ENCODE measurements around the gene SCT.

SCT gene

DNA sequence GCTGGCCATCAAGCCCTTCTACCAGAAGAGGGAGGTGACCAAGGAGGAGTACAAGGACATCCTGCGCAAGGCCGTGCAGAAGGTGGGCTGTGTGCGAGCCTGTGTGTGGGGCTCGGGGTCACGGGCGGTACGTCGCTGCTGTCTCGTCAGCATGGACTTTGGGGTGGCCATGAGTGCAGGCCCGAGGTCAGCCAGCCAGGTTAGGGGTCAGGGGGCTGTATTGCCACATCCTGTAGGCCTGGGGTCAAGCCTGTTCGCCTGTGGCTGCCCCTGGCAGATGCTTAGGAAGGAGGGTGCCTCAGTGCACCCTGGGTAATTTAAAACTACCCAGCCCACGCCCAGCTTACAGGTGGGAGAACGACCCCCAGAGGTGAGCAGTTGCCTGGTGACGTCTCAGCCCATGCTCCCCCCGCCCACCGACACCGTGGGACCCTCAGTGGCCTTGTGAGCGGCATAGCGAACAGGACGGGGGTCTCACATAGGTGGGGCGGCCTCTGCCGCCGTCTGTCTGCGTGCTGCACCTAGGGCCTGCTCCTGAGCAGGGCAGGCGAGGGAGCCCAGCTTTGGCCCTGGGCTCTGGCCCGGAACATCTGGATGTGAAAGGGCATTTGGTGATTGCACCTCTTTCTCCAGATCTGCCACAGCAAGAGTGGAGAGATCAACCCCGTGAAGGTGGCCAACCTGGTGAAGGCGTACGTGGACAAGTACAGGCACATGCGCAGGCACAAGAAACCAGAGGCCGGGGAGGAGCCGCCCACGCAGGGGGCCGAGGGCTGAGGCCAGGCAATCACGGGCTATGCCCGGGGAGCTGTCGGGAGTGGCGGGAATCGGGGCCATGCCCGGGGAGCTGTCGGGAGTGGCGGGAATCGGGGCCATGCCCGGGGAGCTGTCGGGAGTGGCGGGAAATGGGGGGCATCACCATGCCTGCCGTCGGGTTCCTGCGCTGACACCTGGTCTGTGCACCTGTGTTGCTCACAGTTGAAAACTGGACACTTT, 15.7 kb downstream of the SCT start:
- no peak for DNase-seq (ENCODE audit: low read depth in 3 of 3)

DNA sequence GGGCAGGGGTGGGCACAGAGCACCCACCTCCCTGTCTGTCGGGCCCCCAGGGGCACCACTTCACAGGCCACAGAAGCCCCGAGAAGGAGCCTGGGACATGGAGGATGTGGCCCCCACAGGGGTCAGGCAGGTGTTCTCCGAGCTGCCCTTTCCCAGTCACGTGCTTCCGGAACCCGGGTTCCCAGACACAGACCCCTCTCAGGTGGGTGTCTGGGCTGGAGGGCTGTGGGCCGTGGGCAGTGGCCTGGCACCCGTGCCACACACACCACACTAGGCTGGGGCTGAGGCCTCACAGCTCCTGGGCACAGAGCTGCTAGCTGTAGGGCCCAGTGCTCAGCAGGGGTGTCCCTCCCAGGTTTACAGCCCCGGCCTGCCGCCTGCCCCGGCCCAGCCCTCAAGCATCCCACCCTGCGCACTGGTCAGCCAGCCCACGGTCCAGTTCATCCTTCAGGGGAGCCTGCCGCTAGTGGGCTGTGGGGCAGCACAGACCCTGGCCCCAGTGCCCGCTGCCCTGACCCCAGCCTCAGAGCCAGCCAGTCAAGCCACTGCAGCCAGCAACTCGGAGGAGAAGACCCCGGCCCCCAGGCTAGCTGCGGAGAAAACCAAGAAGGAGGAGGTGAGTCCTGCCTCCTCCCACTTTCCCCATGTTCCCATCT, 16.7 kb downstream of the SCT start:
- no peak for DNase-seq (ENCODE audit: low read depth in 3 of 3)

- DNase-seq (ENCODE audit: low read depth in 3 of 3), result no peak
Observed at GRCh38 chr11:609341-609811, 17.6 kb downstream of the SCT start.

GRCh38 chr11:608791-609251, 18.2 kb downstream of the SCT start:
- no peak for DNase-seq (ENCODE audit: low read depth in 3 of 3)

DNA sequence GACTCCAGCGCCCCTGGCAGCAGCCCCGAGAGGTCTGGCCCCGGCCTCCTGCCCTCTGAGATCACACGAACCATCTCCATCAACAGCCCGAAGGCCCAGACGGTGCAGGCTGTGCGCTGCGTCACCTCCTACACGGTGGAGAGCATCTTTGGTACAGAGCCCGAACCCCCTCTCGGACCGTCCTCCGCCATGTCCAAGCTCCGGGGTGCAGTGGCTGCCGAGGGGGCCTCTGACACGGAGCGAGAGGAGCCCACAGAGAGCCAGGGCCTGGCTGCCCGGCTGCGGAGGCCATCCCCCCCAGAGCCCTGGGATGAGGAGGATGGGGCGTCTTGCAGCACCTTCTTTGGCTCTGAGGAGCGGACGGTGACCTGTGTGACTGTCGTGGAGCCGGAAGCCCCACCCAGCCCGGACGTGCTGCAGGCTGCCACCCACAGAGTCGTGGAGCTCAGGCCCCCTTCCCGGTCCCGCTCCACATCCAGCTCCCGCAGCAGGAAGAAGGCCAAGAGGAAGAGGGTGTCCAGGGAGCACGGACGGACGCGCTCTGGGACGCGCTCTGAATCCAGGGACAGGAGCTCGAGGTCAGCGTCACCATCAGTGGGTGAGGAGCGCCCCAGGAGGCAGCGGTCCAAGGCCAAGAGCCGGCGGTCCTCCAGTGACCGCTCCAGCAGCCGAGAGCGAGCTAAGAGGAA, 18.9 kb downstream of the SCT start:
- DNase-seq (ENCODE audit: low read depth in 3 of 3), result no peak

DNA sequence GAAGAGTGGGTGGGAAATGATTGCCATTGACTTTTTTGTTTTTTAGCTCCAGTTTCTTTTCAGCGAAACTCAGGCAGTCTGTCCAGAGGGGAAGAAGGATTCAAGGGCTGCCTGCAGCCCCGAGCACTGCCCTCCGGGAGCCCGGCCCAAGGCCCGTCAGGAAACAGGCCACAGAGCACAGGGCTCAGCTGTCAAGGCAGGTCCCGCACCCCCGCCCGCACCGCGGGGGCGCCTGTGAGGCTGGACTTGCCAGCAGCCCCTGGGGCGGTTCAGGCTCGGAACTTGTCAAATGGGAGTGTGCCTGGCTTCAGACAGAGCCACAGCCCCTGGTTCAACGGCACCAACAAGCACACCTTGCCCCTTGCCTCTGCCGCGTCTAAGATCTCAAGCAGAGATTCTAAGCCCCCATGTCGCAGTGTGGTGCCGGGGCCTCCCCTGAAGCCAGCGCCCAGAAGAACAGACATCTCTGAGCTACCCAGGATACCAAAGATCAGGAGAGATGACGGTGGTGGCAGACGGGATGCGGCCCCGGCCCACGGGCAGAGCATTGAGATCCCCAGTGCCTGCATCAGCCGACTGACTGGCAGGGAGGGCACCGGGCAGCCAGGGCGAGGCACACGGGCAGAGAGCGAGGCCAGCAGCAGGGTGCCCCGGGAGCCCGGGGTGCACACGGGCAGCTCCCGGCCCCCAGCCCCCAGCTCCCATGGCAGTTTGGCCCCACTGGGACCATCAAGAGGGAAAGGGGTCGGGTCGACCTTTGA, 19.8 kb downstream of the SCT start:
- DNase-seq (ENCODE audit: low read depth in 3 of 3), result no peak

- DNase-seq (ENCODE audit: low read depth in 3 of 3), result no peak
Observed at GRCh38 chr11:606245-606644, 20.7 kb downstream of the SCT start.

- no peak for DNase-seq (ENCODE audit: low read depth in 3 of 3)
Observed at GRCh38 chr11:605286-606129, 21.5 kb downstream of the SCT start.

- no peak for DNase-seq (ENCODE audit: low read depth in 3 of 3)
Observed at GRCh38 chr11:603154-603553, 23.8 kb downstream of the SCT start.

GRCh38 chr11:601573-602245, 25.3 kb downstream of the SCT start:
- no peak for DNase-seq (ENCODE audit: low read depth in 3 of 3)

DNA sequence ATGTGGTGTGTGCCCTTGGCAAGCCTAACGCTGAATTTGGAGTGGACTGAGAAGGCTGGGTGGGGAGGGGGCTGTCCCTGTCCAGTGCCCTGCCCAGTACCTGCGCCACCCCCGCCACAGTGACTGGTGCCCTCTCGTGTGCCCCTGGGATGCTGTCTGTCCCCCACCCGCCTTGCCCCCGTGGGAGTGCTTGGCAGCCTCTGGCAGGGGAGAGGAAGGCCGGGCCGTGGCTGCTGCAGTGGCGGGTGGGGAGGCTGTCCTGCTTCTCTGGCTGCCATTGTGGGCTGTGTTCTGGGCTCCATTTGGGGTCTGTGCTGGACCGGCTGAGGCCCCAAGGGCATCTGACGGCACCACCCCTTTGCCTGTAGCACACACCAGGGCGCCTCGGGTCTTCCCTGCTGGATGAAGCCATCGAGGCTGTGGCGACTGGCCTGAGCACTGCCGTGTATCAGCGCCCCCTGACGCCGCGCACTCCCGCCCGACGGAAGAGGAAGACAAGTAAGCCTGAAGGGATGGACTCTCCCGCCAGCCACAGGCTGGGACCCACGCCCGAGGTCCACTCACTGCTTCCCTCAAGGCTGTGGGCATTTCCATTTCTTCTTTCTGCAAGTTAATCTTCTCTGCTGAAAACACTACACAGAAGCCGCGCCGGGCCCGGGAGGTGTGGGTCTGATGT, 28.8 kb downstream of the SCT start:
- DNase-seq (ENCODE audit: low read depth in 3 of 3), result no peak

- DNase-seq (ENCODE audit: low read depth in 3 of 3), result no peak
Observed at GRCh38 chr11:597166-597725, 29.7 kb downstream of the SCT start.

GRCh38 chr11:596374-596773, 30.6 kb downstream of the SCT start:
- DNase-seq (ENCODE audit: low read depth in 3 of 3), result no peak

DNA sequence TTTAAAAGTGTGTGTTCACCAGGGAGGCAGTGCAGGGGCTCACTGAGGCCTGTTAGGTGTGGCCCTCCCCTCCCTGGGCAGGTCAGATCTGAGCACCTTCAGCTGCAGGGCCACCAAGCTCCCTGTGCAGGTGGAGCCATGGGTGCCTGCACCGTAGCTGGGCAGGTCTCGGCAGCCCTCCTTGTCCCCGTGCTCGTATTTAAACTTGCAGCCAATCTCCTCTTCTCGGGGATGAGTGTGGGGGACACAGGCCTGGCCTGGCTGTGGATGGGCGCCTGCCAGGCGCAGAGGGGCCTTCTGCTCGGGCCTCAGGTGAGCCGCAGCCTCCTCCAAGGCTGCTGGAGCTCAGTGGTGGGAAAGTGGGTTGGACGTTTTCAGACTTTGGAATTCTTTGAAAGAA, 31.6 kb downstream of the SCT start:
- DNase-seq (ENCODE audit: low read depth in 3 of 3), result no peak

- DNase-seq (ENCODE audit: low read depth in 3 of 3), result no peak
Observed at GRCh38 chr11:593347-593746, 33.6 kb downstream of the SCT start.

DNA sequence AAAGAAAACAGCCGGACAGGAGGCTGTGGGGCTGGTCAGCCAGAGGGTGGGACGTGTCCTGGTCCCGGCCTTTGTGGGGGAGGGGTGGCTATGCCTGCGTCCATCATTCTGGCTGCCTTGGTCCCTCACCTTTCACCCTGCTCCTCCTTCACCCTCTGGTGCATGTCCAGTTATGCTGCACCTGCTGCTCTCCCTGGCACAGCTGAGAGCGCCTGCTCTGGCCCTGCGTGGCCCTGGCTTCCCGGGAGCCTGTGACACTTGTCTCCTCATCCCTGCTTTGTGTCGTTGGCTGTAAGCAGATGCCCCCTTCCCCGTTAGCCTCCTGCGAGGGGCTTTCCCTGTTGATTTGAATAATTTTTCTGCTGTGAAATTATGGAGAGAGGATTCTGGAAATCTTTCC, 34.1 kb downstream of the SCT start:
- no peak for DNase-seq (ENCODE audit: low read depth in 3 of 3)

DNA sequence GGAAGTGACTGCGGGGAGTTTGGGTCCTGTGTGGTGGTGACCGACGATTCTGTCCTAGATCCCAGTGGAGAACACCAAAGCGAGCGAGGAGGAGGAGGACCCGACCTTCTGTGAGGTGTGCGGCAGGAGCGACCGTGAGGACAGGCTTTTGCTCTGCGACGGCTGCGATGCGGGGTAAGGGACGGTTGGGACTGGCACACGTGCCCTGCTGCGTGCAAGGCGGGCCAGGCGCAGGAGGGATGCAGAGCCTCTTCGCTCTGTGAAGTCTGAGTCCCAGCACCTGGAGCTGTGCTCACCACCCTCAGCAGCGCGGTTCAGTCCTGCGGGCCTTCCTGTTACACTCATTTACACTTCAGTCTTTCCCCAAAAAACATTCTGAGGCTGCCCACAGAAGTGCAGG, 34.5 kb downstream of the SCT start:
- no peak for DNase-seq (ENCODE audit: low read depth in 3 of 3)

DNA sequence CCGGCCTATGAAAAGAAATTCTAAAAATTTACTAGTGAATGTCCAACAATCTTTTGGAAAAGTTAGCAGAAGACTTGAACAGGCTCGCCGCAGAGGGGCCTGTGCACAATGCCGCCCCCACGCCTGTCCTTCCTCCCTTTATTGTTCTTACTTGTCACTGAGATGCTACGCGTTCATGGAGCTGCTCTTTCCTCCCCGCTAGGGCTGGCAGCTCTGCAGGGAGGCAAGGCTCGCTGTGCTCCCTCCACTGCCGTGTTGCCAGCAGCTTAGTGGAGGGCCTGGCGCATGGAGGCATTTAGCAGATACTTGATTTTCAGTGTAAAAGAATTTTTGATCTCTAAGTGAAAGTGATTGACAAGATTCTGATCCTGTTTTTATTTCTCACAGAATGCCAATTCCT, 36.0 kb downstream of the SCT start:
- DNase-seq (ENCODE audit: low read depth in 3 of 3), result no peak

DNA sequence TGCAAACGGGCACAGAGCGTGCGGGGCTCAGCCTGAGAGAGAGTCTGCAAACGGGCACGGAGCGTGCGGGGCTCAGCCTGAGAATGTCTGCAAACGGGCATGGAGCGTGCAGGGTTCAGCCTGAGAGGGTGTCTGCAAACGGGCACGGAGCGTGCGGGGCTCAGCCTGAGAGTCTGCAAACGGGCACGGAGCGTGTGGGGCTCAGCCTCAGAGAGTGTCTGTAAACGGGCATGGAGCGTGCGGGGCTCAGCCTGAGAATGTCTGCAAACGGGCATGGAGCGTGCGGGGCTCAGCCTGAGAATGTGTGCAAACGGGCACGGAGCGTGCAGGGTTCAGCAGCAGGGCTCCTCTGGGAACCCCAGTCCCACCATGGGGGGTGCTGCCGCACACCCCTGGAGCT, 37.2 kb downstream of the SCT start:
- no peak for DNase-seq (ENCODE audit: low read depth in 3 of 3)

All from stimulated activated CD4-positive, alpha-beta T cell treated with anti-CD3 and anti-CD28 coated beads, TNF-alpha, amount 100 ng/mL, for 24 hours (primary cell).